ENCODE results near the gene EXOSC2. TPM values are rescaled to one million over a fixed set of nuclear protein-coding genes. Genes with fewer than 3 reads are reported as not detected.
A peak's percentile ranks its signal among the peaks of the same experiment; 100 is the strongest.

EXOSC2 gene
- total and polyA plus RNA-seq, 2 of the 13 experiments (the other 11 are each of a cell fraction or from before 2014, with no cell fraction given), result 27.5 to 63.8 TPM

DNA sequence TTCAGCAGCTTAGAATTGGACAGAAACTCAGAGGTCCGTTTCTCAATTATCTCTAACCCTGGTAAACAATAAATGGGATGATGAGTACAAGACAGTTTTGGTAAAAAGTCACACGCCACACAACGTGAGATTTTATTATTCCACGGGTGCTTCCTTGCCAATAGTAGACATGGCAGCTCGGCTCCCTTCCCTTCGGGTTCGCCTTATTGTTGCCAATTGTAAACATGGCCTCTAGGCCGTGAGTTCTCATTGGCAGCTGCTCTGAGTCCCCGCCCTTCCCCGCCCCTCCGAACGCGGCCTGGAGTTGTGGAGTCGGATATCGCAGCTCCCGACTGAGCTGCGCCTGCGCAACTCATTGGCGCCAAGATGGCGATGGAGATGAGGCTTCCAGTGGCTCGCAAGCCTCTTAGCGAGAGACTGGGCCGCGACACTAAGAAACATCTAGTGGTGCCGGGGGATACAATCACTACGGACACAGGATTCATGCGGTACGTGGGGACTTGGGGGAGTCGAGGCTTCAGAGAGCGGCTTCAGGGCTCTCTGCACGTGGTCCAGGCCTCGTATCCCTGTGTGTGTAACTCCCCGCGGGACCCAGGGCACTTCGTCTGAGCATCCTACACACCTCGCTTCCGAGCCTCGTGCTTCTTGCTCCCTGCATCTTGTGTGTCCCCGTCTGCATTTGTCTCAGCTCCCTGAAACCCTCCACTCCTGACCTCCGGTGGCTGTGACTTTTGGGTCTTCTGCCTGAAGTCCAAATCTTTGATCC is at the start of gene EXOSC2 (continued):
- TF ChIP-seq CREB1 (IDR thresholded peaks at IDR 0.05) (no peak), CREB1 (CRISPR knock-in tag; IDR thresholded peaks at IDR 0.05) (no peak), PAF1 (CRISPR knock-in tag; IDR thresholded peaks at IDR 0.05) (no peak), ZBTB3 (CRISPR knock-in tag; IDR thresholded peaks at IDR 0.05; ENCODE audit: borderline replicate concordance, low read depth) (no peak; the same call in 1 of the 2 replicates), ZNF335 (CRISPR knock-in tag; IDR thresholded peaks at IDR 0.05) (no peak), RFX3 (CRISPR knock-in tag; IDR thresholded peaks at IDR 0.05) (no peak), TEAD3 (CRISPR knock-in tag; optimal IDR thresholded peaks at IDR 0.05; ENCODE audit: borderline replicate concordance) (no peak), ZKSCAN1 (IDR thresholded peaks at IDR 0.05; ENCODE audit: low read length) (no peak), ELF1 (CRISPR knock-in tag; IDR thresholded peaks at IDR 0.05) (peak; percentile 70), ZNF530 (CRISPR knock-in tag; IDR thresholded peaks at IDR 0.05; ENCODE audit: low read depth) (no peak), ZNF367 (CRISPR knock-in tag; IDR thresholded peaks at IDR 0.05; ENCODE audit: borderline replicate concordance) (0 out of 2 replicates have a peak, but pooled peaks have one; percentile 50), CCAR2 (optimal IDR thresholded peaks at IDR 0.05; ENCODE audit: low read depth, low read length) (no peak), JUND (CRISPR knock-in tag; IDR thresholded peaks at IDR 0.05) (no peak), ZNF780A (CRISPR knock-in tag; IDR thresholded peaks at IDR 0.05) (no peak)
- TF ChIP-seq, protein P1, sequence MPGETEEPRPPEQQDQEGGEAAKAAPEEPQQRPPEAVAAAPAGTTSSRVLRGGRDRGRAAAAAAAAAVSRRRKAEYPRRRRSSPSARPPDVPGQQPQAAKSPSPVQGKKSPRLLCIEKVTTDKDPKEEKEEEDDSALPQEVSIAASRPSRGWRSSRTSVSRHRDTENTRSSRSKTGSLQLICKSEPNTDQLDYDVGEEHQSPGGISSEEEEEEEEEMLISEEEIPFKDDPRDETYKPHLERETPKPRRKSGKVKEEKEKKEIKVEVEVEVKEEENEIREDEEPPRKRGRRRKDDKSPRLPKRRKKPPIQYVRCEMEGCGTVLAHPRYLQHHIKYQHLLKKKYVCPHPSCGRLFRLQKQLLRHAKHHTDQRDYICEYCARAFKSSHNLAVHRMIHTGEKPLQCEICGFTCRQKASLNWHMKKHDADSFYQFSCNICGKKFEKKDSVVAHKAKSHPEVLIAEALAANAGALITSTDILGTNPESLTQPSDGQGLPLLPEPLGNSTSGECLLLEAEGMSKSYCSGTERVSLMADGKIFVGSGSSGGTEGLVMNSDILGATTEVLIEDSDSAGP (CRISPR knock-in tag; IDR thresholded peaks at IDR 0.05; ENCODE audit: borderline replicate concordance), result peak; percentile 80
- TF ChIP-seq, protein P2, sequence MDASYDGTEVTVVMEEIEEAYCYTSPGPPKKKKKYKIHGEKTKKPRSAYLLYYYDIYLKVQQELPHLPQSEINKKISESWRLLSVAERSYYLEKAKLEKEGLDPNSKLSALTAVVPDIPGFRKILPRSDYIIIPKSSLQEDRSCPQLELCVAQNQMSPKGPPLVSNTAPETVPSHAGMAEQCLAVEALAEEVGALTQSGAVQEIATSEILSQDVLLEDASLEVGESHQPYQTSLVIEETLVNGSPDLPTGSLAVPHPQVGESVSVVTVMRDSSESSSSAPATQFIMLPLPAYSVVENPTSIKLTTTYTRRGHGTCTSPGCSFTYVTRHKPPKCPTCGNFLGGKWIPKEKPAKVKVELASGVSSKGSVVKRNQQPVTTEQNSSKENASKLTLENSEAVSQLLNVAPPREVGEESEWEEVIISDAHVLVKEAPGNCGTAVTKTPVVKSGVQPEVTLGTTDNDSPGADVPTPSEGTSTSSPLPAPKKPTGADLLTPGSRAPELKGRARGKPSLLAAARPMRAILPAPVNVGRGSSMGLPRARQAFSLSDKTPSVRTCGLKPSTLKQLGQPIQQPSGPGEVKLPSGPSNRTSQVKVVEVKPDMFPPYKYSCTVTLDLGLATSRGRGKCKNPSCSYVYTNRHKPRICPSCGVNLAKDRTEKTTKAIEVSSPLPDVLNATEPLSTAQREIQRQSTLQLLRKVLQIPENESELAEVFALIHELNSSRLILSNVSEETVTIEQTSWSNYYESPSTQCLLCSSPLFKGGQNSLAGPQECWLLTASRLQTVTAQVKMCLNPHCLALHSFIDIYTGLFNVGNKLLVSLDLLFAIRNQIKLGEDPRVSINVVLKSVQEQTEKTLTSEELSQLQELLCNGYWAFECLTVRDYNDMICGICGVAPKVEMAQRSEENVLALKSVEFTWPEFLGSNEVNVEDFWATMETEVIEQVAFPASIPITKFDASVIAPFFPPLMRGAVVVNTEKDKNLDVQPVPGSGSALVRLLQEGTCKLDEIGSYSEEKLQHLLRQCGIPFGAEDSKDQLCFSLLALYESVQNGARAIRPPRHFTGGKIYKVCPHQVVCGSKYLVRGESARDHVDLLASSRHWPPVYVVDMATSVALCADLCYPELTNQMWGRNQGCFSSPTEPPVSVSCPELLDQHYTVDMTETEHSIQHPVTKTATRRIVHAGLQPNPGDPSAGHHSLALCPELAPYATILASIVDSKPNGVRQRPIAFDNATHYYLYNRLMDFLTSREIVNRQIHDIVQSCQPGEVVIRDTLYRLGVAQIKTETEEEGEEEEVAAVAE (CRISPR knock-in tag; IDR thresholded peaks at IDR 0.05; ENCODE audit: borderline replicate concordance), result peak; percentile 99
- TF ChIP-seq, protein P3, sequence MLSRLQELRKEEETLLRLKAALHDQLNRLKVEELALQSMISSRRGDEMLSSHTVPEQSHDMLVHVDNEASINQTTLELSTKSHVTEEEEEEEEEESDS (CRISPR knock-in tag; IDR thresholded peaks at IDR 0.05; ENCODE audit: borderline replicate concordance), result no peak
- TF ChIP-seq, protein P4, sequence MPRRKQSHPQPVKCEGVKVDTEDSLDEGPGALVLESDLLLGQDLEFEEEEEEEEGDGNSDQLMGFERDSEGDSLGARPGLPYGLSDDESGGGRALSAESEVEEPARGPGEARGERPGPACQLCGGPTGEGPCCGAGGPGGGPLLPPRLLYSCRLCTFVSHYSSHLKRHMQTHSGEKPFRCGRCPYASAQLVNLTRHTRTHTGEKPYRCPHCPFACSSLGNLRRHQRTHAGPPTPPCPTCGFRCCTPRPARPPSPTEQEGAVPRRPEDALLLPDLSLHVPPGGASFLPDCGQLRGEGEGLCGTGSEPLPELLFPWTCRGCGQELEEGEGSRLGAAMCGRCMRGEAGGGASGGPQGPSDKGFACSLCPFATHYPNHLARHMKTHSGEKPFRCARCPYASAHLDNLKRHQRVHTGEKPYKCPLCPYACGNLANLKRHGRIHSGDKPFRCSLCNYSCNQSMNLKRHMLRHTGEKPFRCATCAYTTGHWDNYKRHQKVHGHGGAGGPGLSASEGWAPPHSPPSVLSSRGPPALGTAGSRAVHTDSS (CRISPR knock-in tag; conservative IDR thresholded peaks at IDR 0.05), result no peak
- TF ChIP-seq, protein P5, sequence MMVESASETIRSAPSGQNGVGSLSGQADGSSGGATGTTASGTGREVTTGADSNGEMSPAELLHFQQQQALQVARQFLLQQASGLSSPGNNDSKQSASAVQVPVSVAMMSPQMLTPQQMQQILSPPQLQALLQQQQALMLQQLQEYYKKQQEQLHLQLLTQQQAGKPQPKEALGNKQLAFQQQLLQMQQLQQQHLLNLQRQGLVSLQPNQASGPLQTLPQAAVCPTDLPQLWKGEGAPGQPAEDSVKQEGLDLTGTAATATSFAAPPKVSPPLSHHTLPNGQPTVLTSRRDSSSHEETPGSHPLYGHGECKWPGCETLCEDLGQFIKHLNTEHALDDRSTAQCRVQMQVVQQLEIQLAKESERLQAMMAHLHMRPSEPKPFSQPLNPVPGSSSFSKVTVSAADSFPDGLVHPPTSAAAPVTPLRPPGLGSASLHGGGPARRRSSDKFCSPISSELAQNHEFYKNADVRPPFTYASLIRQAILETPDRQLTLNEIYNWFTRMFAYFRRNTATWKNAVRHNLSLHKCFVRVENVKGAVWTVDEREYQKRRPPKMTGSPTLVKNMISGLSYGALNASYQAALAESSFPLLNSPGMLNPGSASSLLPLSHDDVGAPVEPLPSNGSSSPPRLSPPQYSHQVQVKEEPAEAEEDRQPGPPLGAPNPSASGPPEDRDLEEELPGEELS (CRISPR knock-in tag; IDR thresholded peaks at IDR 0.05), result peak; percentile 37; the same call in 1 of the 2 replicates
- TF ChIP-seq, protein P6, sequence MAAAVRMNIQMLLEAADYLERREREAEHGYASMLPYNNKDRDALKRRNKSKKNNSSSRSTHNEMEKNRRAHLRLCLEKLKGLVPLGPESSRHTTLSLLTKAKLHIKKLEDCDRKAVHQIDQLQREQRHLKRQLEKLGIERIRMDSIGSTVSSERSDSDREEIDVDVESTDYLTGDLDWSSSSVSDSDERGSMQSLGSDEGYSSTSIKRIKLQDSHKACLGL (CRISPR knock-in tag; IDR thresholded peaks at IDR 0.05), result peak; percentile 88; the same call in 1 of the 2 replicates
